HG03342 (cell line): ENCODE results near the gene GRM7.
A peak's percentile ranks its signal among the peaks of the same experiment; 100 is the strongest.

Experiments used
- ATAC-seq: cut with Tn5 transposase; IDR thresholded peaks from one replicate; pipeline ENCODE4 v1.9.1; 2021; ENCODE audit warnings: mild to moderate bottlenecking, moderate library complexity; ENCODE audit not compliant: unreplicated experiment

The GRM7 gene

GRCh38 chr3:7392206-7392605 lies 531.3 kb downstream of the GRM7 start:
- no peak for ATAC-seq

GRCh38 chr3:7393944-7394605 lies 533.2 kb downstream of the GRM7 start:
- no peak for ATAC-seq

DNA sequence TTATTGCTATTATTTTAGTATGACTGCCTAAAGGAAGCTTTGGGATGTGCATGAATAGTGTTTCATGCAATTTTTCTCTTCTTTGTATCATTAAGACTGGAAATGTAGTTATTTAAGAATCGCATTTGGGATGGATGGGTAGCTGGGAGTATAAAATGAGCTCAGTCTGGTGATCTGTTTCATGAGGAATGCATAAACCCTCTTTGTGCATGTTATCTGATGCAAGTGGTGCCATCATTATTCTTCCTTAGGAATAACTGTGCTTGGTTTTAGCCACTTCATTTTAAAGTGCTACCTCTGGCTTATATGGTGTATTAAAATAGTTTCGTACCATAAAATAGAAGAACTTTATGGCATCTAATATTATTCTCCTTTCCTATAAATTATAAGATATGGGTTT lies 535.6 kb downstream of the GRM7 start:
- ATAC-seq: no peak

DNA sequence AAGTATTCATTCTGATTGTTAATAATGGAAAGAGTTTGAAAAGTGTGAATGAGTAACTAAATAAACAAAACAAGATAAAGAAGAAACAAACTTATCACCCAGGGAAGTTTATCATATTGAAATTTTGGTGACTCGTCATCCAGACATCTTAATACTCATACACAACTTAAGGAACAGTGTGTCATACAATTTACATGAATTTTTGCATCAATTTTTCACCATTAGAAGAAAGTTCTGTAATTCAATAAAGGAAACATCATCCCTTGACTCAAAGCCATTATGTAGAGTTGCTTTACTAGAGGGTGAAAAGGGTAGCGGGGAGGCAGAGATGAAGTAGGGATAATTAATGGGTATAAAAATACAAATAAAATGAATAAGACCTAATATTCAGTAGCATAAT lies 536.2 kb downstream of the GRM7 start:
- ATAC-seq: no peak

DNA sequence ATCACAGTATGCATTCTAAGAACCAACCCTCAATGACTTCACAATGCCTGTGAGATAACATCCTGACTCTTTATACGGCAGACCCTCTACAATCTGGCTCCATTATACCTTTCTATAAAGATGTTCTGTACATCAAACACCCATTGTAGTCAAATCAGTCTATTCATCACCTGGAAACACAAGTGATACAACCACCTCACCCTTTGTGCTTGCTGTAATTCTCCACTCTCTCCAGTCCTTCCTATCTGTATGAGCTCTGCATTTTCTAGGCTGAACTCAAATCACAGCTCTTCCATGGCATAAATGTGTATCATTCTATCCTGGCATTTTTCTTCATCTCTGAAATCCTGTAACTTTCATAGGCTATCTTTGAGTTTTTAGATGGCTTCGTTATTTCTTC lies 539.4 kb downstream of the GRM7 start:
- no peak for ATAC-seq

- no peak for ATAC-seq
Observed at GRCh38 chr3:7401418-7401817, 540.5 kb downstream of the GRM7 start.

GRCh38 chr3:7407107-7407506 lies 546.2 kb downstream of the GRM7 start:
- no peak for ATAC-seq

GRCh38 chr3:7410782-7411181 lies 549.9 kb downstream of the GRM7 start:
- no peak for ATAC-seq

DNA sequence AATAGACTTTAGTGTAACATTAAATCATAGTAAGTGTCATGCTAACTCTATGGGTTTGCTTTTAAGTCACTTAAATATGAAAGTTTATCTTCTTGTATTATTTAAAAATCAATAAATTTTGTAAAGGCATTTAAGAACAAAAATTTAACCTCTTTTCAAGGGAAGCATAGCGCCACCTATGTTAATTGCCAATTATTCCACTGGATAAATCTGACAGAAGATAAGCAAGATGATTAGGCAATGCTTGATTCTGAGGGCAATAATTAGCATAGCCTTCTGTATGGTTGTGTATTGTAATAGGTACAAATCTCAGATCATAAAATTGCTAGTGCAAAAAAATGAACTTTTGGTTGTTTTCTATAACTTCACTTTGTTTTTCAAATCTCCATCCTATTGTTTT lies 560.1 kb downstream of the GRM7 start:
- ATAC-seq: no peak

- ATAC-seq: no peak
Observed at GRCh38 chr3:7423036-7423435, 562.1 kb downstream of the GRM7 start.

DNA sequence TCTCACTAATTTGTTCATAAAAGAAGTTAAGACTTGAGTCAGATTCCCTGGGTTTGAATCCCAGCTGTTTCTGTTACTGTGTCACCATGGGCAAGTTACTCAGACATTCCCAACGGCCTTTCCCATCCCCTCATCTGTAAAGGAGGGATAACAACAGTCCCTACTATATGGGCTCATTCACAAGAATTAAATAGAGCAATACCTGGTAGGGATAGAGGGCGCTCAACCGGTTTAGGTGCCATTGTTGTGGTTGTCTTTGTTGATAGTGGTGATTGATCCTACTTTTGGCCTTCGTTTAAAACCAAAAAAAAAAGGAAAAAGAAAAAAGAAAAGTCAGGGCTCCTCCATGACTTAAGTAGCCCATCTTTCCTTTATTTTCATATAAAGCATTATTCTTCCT lies 563.1 kb downstream of the GRM7 start:
- no peak for ATAC-seq

DNA sequence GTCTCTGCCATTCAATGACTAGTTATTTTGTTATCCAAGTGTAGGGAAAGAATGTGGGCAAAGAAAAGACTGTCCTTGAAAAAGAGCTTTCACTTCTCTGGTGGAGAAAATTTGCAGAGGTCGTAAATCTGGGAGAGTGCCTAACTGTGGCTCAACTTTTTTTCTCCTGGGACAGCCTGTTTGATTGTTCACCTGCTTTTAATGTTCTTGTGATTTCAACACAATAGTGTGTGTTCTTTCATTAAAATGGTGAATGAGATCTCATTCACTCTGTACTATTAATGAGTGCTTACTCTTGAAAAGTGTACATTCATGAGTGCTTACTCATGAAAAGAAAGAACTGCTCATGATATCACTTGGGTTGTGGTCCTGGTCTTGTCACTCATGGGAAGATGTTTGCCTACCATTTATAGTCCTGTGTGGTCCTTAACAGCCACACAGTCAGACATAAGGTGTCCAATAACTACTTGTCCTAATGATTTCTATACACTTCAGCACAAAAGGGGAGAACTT lies 567.3 kb downstream of the GRM7 start:
- ATAC-seq: no peak

DNA sequence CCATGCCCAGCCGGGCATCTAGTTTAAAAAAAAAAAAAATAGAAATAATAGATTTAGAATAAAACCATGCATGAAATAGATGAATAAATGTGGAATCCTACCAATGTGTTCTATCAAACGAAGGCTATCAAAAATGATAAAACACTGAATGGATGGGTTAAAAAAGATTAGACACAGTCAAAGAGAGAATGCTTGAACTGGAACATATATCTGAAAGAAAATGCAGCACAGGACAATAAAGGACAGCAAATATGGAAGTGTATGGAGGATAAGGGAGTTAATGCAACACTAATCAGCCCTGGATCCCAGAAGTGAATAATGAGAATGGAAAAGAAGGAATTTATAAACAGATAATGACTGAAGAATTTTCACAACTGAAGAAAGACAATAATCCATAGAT lies 571.7 kb downstream of the GRM7 start:
- no peak for ATAC-seq

- ATAC-seq: no peak
Observed at GRCh38 chr3:7433073-7433472, 572.2 kb downstream of the GRM7 start.

GRCh38 chr3:7436542-7436941 lies 575.6 kb downstream of the GRM7 start:
- ATAC-seq: no peak

GRCh38 chr3:7437231-7437630 lies 576.3 kb downstream of the GRM7 start:
- no peak for ATAC-seq

DNA sequence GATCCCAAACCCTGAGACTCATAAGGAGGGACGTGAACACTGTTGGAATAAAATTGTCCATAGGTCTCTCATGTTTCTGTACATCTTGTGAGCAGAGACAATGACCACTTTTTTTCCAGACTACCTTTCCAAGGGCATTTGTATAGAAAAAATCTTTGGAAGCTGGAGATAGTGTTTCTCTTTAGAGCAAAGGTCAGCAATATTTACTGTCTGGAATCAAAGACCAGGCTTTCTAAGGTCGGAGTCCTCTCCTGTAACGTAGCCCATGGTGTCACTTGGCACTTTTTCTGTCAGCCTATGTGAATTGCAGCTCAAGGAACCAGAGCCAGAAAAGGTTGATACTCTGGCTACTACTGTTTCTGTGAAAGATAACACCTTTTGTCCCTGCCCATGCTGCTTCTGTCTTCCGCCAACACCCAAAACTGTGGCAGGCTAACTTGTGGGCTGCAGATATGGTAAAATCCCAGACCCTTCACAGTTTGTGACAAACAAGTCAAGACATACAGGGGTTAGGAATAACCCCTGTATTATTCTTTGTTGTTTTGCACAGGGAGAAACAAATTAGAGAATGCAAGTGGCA lies 578.3 kb downstream of the GRM7 start:
- no peak for ATAC-seq

GRCh38 chr3:7444886-7445285 lies 584.0 kb downstream of the GRM7 start:
- no peak for ATAC-seq

DNA sequence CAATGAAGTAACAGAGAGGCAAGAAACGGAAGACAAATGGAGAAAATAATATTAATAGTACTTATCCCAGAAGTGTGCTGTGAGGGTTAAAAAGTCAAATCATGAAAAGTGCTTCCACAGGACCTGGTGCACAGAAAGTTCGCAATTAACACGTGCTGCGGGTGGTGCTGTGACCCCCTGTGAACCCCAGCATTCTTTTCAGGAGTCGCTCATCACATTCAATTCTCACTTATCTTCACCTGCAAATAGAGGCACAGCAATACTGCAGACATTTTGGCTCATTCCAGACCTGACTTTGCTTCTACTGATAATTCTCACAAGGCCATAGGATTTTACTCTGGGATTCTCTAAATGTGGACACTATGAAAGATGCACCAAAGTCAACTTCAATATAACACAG lies 584.4 kb downstream of the GRM7 start:
- ATAC-seq: no peak

GRCh38 chr3:7447197-7447769 lies 586.4 kb downstream of the GRM7 start:
- ATAC-seq: peak; percentile 100

- ATAC-seq: no peak
Observed at GRCh38 chr3:7456386-7456785, 595.5 kb downstream of the GRM7 start.

GRCh38 chr3:7461202-7461825 lies 600.4 kb downstream of the GRM7 start:
- ATAC-seq: peak; percentile 94
